Osteocyte (in vitro differentiated cells): ENCODE data around the gene ZNF24. TPM values are rescaled to one million over a fixed set of nuclear protein-coding genes. Genes with fewer than 3 reads are reported as not detected.

Experiments used
- DNase-seq: peaks from one replicate; pipeline ENCODE4 v3.0.0; 2021; ENCODE audit warnings: mixed read lengths; ENCODE audit not compliant: unreplicated experiment; ENCODE audit errors: extremely low spot score
- H3K27ac Mint-ChIP-seq: one replicate; pipeline ENCODE4 v1.8.0; 2021; ENCODE audit warnings: mild to moderate bottlenecking, mixed read lengths; ENCODE audit not compliant: unreplicated experiment
- H3K27me3 Mint-ChIP-seq: one replicate; pipeline ENCODE4 v1.8.0; 2021; ENCODE audit warnings: mixed read lengths; ENCODE audit not compliant: unreplicated experiment
- H3K36me3 Mint-ChIP-seq: one replicate; pipeline ENCODE4 v1.8.0; 2021; ENCODE audit warnings: mixed read lengths; ENCODE audit not compliant: unreplicated experiment
- H3K4me1 Mint-ChIP-seq: one replicate; pipeline ENCODE4 v1.8.0; 2021; ENCODE audit warnings: mixed read lengths; ENCODE audit not compliant: unreplicated experiment
- H3K4me3 Mint-ChIP-seq: one replicate; pipeline ENCODE4 v1.8.0; 2021; ENCODE audit warnings: mild to moderate bottlenecking, moderate library complexity, mixed read lengths; ENCODE audit not compliant: unreplicated experiment
- H3K9me3 Mint-ChIP-seq: one replicate; pipeline ENCODE4 v1.8.0; 2021; ENCODE audit warnings: mixed read lengths; ENCODE audit not compliant: unreplicated experiment
- CTCF ChIP-seq: fragments of 200-600 bp; sonication (generic); IDR thresholded peaks from 2 replicates; pipeline ENCODE4 v1.5.0; 2021; ENCODE audit warnings: antibody characterized with exemption, mild to moderate bottlenecking, moderate library complexity
- total RNA-seq: library from RNA; stranded (reverse); gene quantifications from 2 replicates; pipeline ENCODE4 v1.2.1, GENCODE V29; 2021

ZNF24 gene
- total RNA-seq, 1 donor from 2014 or later = 43.2 TPM

DNA sequence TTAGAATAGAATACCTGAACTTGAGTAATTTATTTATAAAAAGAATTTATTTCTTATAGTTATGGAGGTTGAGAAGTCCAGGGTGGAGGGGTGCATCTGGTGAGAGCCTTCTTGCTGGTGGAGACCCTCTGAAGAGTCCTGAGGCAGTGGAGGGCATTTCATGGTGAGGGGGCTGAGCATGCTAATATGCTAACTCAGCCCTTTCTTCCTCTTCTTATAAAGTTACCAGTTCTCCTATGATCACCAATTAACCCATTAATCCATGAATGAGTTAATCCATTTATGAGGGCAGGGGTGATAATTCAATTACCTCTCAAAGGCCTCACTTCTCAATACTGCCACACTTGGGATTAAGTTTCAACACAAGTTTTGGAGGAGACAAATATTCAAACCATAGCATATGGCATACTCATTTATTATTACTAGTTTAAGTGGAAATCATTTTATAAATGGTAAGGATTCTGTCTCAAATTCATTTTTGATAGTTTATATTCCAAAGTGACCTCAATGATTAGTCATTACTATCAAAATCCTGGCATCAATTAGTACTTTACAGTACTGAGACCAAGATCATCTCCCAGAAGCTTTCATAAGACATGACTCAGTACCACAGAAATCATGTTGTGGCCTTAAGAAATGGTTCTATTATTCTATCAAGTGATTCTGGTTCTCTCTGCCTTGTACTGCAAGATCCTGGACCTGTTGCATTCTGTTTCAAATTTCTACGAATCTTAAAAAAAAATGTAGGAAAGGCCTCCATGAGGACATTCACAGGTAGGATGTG is 27.4 kb upstream of the ZNF24 start:
- no peak for TF ChIP-seq CTCF
- Mint-ChIP-seq H3K27me3 (no peaks in the 10 kb centered on the region), H3K4me1 (no peaks in the 10 kb centered on the region), H3K36me3 (peaks cover 2% of the 10 kb centered on the region), H3K27ac (no peak overlapping the region), H3K4me3 (no peak overlapping the region), H3K9me3 (no peaks in the 10 kb centered on the region)
- no peak for DNase-seq

DNA sequence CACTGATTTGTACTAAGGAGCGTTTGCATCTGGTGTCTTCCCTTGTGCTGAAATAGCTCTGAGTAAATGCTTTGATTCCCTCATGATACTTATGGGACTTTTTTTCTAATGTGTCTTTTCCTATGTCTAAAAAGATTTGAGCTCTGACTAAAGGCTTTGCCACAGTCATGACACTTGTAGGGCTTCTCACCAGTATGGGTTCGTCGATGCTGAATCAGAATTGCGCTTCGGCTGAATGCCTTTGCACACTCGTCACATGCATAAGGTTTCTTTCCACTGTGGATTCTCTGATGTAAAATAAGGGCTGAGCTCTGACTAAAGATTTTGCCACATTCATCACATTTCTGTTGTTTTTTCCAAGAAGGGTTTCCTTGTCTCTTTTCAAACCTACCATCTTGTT is 24.9 kb upstream of the ZNF24 start:
- Mint-ChIP-seq H3K36me3 (peaks cover 2% of the 10 kb centered on the region), H3K27me3 (peaks cover 6% of the 10 kb centered on the region), H3K27ac (no peak overlapping the region), H3K9me3 (no peaks in the 10 kb centered on the region), H3K4me1 (no peaks in the 10 kb centered on the region), H3K4me3 (no peak overlapping the region)
- DNase-seq = no peak
- TF ChIP-seq CTCF = no peak

DNA sequence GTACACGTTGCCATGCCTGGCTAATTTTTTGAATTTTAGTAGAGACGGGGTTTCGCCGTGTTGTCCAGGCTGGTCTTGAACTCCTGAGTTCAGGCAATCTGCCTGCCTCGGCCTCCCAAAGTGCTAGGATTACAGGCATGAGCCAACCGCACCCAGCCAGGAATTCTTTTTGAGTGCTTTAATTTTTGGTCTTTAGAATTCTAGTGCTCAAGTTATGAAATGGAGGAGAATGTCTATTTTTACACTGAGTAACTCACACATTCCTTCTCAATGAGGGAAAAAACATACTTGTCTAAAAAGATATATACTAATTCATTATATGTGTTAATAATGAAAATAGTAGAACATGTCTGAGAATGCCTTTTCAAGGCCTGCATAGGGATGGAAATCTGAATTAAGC is 24.4 kb upstream of the ZNF24 start:
- Mint-ChIP-seq H3K9me3 (no peaks in the 10 kb centered on the region), H3K4me3 (no peak overlapping the region), H3K4me1 (no peaks in the 10 kb centered on the region), H3K27ac (no peak overlapping the region), H3K27me3 (peaks cover 6% of the 10 kb centered on the region), H3K36me3 (peaks cover 2% of the 10 kb centered on the region)
- TF ChIP-seq CTCF = no peak
- DNase-seq = no peak

DNA sequence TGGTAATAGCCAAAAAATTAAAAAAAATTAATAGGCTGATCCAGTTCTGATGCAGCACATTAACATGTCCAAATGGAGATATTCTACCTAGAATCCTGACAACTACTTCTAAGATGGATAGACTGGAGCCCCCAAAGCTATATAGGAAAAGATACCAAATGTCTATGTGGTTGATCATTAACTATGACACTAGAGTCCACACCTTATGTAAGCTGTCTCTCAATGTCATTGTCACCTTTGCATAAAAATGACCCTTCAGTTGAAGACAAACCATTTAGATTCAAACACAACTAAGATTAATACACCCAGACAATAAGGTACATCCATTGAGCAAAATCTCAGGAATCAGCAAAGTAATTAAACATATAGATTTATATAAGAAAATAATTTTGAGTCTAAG is 18.3 kb upstream of the ZNF24 start:
- Mint-ChIP-seq H3K36me3 (no peaks in the 10 kb centered on the region), H3K27me3 (peaks cover 14% of the 10 kb centered on the region), H3K27ac (no peak overlapping the region), H3K4me1 (no peaks in the 10 kb centered on the region), H3K9me3 (no peaks in the 10 kb centered on the region), H3K4me3 (no peak overlapping the region)
- no peak for DNase-seq
- no peak for TF ChIP-seq CTCF

- no peak overlapping the region for H3K27ac Mint-ChIP-seq
- H3K36me3 Mint-ChIP-seq = no peaks in the 10 kb centered on the region
- no peak overlapping the region for H3K4me3 Mint-ChIP-seq
- H3K27me3 Mint-ChIP-seq = peaks cover 14% of the 10 kb centered on the region
- TF ChIP-seq CTCF = no peak
- no peaks in the 10 kb centered on the region for H3K9me3 Mint-ChIP-seq
- DNase-seq = no peak
- H3K4me1 Mint-ChIP-seq = no peaks in the 10 kb centered on the region
These were observed 17.5 kb upstream of the ZNF24 start for GRCh38 chr18:35361570-35362321.
